Measurements from ENCODE around the gene EVPL.

GRCh38 chr17:76026714-76027158, 370 bp downstream of the EVPL start:
- TF ChIP-seq EZH2 (IDR thresholded peaks at IDR 0.05; ENCODE audit: insufficient read depth, low read length), result no peak
- TF ChIP-seq CTCF (IDR thresholded peaks at IDR 0.05; ENCODE audit: insufficient read depth, low read depth, low read length), result no peak

All from astrocyte (in vitro differentiated cells and primary cell).